Stimulated activated CD8-positive, alpha-beta memory T cell treated with anti-CD3 and anti-CD28 coated beads, Interleukin-4, amount 100 ng/mL, for 1 hour (primary cell): ENCODE measurements around the gene PTPRM.

Source experiments
- DNase-seq, 2 donors: peaks; one replicate each; pipeline ENCODE4 v3.0.0-alpha.2; 2020; ENCODE audit warnings: low read depth in 2 of 2, low spot score in 1 of 2

The PTPRM gene

DNA sequence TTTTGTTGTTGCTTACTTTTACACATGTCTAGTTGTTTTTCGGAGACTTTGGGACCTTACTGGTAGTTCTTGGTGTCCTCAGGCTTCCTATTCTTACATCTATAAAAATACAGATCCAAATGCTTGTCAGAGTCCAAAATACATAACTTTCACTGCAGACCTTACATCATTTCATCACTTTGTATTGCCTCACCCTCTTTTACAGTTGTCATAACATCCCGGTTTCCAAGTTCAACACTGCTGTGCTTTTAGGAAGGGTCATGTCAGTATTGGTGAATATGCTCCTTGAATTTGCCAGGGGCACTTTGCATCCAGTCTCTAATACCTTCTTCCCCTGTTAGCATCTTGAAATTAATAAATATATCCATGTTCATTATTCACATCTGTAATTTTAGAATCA, 523.9 kb downstream of the PTPRM start:
- DNase-seq: no peak

DNA sequence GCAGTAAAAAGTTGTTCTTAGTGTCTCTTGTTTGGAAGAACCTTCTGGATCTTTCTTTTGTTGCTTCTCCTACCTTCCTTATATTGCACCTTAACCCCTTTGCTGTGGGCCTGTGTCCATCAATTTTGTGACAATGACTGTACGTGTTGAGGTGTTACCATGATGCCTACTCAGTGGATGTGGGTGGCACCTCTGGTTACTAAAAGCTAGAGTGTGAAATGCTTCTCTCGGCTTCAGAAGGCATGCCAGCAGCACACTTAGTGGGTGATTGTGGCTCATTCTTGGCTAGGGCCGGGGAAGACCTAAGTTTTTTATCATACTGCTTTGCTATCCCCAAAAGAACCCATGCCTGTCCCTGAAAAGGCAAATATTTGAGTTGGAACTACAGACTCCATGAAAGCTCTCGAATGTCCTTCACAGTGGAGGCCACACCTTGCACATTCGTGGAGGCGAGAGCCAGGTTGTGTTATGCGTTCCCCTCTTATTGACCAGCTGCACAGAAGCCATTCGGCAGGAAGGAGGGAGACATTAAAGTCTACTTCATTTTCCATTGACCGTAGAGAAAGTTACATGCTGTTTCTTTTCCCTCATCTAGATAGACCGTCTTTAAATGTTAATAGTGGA, 528.9 kb downstream of the PTPRM start:
- DNase-seq: no peak

DNA sequence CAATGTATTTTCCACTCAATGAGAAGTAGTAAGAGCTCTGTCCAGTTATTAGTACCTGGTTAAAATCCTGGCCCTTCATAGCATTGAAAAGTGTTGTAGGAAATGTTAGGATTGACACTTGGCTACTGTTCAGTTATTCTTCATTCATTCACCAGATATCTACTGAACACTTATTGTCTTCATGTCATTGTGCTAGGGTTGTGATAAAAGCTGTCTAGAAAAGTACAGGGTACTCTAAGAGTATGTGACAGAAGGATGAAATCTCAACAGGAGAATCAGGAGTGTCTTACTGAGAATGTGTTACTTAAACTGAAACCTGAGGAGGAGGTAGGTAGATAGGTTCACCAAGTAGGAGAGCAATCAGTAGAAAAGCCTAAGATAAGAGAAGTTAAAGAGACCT, 530.3 kb downstream of the PTPRM start:
- no peak for DNase-seq

DNA sequence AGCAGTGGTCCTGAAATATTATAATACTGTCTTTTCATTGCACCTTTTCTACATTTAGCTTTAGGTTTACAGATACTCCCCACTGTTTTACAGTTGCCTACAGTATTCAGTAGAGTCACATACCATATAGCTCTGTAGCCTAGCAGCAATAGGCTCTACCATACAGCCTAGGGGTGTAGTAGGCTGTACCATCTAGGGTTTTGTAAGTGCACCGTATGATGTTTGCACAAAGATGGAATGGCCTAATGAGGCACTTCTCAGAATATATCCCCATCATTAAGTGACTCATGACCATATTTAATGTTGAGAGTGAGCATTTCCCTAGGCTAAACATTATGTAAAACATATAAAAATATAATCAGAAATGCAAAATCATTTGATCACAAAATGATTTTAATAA, 530.8 kb downstream of the PTPRM start:
- no peak for DNase-seq

DNA sequence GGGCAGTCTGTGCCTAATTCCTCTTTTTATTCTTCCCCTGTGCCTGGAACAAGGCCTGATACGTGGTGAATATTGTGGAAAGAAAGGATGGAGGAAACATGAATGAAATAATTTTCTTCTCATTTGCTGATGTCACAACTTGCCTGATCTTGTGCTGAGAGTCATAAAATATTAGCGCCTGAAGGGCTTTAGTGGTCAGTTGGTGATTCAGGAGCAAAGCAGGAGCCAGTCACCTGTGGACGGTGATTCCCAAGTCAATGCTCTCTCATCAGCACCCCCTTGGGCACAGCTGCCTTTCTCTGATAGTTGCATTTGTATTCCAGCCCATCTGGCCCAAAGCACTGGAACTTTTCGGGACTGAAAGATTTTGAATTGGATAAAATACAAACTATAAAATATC, 539.5 kb downstream of the PTPRM start:
- DNase-seq: no peak

DNA sequence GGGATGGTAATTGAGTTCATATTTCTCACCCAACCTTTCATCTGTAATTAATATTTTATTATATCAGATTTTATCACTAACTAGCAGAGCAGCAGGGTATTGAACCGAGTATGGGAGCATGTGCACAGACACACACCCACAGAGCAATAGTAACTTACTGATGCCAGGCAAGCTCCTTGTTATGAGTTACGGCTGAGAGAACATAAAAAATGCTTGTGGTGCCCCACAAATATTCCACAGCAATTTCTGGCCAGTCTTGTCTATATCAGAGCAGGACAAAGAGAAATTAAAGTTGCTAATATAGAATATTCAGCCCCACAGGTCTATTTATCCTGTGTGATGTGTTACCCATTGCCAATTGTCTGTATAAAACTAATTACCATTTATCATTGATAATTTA, 540.3 kb downstream of the PTPRM start:
- DNase-seq: no peak

DNA sequence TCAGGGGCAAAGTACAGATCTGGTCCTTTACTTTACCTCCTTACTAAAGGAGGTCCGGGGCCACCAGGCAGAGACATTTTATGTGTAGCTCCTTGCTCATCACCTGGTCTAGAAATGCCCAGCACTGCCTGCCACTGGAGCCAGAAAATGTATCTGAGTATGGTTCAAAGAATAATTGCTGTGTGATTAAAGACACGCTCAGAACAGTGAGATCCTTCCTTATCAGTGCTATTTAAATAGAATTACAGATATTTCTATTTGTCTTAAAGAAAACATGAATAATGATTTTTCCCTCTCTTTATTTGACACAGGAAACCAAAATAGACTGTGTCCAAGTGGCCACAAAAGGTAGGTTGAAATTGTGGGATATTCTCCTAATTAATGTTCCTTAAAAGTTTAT, 547.4 kb downstream of the PTPRM start:
- DNase-seq: no peak

DNA sequence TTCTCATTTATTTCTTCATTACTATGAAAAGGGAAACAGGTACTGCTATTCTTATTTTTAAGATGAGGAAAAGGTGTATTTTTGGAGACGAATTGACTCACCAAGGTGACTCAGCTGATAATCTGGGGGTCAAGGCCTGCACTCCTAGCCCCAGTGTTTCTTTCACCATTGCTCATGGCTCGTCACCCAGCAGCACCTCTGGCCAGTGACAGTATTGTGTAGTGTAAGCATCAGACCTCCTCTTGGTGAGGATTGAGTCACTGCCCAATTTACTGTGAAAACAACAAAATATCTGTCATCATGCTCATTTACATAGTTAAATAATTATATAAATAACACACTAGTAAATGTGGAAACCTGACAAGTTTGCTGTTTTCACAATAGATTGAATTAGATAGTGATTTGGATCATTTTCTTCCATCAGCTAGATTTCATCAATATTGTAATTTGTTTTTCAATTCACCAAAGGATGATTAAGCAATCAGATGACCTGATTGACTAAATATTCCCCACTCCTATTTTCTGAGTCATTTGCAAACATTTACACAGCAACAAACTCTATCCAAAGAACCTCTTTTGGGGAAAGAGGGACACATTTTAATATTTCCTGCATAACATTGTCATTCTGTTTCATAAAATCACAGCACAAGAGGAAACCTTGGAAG, 549.4 kb downstream of the PTPRM start:
- DNase-seq: no peak

DNA sequence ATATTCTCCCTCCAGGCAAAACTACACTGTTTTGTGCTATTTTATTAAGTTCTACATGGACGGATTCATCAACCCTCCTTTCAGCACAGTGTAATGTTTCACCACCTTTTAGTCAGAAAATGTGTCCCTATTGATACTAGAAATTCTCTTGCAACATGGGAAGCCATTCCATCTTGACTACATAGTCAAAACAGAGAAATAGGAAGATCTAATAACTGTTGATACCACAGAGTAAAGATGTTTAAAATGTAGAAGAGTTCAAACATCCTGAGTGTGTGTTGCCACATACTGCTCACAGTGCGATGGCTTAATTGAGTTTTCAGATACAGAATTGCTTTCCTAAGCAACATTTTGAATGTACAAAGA, 549.9 kb downstream of the PTPRM start:
- no peak for DNase-seq

DNA sequence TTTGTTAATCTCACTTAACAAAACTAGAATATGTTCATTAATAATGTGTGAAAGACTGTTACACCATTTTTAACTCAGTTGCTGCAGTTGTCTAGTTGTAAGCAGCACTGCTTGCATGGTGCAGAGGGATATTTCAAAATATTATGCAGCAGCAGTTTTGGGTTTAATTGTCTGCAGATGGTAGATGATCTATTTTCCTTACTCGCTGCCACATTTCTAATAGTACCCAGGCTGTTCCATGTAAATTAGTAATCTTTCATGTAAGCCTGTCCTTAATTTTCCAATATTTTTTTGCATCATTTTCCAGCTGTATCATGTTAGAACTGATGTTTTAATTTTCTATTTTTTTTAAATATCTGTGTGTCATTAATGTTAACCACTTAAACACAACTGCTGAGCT, 554.0 kb downstream of the PTPRM start:
- no peak for DNase-seq

DNA sequence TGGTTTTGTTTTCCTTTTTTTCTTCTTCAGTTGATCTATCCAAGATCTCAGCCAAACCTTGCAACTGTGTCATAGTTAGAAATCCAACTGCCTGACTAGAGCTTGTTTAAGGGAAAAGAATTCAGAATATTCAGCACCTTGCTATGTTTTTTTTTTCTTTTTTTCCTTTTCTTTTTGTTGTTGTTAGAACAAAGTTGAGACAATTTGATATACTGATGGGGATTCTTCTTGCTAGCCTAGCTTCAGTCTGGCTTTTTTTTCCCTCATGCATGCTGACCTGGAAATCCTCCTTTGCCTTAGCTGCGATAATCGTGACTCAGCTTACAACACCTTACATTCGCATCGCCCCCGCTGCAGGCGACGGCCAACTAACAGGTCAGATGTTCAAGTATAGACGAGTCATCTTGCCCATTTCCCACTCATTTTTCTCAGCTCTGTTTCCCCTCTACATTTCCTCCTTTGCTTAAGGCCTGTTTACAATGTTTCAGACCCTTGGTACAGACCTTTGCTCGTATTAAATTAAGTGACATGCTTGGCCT, 554.9 kb downstream of the PTPRM start:
- DNase-seq: no peak

DNA sequence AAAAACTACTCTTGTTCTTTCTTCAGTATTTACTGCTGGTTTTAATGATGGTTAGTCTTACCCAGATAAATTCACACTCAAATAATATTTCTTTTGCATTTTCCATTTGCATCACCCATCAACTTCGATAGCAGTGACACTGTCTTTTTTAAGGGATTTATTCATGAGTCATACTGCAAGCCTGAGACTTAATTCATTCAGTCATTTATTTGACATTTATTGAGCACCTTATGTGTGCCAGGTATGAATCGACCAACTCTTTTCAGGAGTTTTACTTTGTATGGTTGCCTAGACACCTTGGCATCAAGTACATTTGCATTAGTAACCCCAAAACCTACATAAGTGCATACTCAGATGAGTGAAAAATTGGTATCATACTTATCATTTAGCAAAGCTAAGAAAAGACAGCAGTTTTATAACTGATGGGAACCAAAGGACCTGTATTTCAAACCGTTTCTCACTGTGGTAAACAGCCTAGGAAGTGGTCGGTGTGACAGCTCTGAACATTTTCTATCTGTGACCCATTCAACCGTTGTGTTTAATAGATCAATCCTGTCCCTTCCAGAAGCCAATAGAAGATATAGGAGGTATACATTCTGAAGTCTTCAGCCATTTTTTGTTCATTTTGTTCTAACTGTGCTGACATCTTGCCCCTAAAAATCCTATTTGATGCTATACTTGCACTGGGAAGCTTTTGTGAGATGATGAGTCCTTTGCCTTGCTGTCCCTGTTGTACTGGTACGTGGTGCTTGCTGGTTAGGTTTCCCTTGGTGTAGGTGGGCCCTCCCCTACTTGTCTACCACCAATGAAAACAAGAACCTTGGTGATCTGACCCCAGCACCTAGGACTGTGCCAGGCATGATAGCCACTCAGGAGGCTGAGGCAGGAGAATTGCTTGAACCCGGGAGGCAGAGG, 557.4 kb downstream of the PTPRM start:
- DNase-seq: no peak

DNA sequence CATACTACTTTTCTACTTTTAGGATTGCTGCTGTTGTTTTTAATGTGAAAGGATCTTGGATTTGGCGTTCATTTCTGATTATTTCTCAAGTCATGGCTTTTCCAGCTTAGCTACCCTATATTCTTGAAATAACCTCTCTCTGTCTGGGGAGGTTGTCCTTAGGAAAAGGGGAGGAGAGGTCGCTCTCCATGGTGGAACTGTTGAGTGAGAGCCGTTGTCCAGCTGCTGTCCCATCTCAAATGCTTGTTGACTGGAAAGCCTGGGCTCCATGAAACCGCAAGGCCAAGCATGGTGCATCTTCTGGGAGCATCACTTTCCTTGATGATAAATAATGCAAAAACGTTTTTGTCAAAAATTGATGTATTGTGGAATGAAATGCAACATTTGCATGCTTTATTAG, 563.0 kb downstream of the PTPRM start:
- no peak for DNase-seq

DNA sequence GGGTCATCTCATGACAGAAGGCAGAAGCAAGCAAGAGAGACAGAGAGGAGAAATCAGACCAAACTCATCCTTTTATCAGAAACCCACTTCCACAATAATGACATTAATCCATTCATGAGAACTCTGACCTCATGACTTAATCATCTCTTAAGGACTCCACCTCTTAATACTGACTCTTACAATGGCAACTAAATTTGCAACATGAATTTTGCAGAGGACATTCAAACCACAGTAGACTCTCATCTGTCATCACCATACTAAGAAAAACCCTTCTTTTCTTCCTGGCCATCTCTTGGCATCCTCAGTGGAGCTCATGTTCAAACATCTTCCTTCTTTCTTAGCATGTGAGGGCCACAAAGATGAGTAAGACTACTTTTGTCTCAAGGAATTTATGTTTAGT, 565.9 kb downstream of the PTPRM start:
- no peak for DNase-seq

DNA sequence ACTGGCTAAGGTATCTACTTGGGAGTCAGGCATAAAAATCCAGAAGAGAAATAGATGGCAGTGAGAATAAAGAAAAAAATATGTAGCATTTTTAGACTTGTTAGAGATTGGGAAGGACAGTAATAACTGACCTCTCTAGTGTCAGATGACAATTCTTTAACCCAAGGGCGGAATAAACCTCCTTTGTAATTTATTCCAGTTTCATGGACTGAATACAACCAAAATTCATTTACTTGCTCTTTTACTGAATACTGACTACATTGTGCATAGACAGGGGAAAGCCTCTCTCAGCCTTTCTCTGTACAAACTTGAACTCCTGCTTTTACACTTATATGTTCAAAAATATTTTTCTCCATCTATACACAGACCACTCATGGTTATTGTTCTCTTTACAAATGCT, 566.8 kb downstream of the PTPRM start:
- no peak for DNase-seq

DNA sequence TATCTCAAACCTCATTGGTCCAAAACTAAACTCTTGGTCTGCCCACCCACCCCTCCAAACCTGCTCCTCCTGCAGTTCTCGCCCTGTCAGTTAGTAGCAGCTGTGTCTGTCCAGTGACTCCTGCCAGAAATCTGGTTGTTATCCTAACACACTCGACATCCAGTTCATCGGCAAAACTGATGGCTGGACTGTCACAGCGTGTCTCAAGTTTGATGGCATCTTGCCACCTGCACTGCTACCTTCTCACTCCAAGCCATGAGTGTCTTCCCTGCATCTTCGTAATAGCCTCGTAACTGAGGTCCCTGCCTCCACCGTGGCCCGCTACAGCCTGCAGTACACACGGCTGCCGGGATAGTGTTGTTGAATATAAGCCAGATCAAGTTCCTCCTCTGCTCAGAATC, 572.0 kb downstream of the PTPRM start:
- DNase-seq: no peak

DNA sequence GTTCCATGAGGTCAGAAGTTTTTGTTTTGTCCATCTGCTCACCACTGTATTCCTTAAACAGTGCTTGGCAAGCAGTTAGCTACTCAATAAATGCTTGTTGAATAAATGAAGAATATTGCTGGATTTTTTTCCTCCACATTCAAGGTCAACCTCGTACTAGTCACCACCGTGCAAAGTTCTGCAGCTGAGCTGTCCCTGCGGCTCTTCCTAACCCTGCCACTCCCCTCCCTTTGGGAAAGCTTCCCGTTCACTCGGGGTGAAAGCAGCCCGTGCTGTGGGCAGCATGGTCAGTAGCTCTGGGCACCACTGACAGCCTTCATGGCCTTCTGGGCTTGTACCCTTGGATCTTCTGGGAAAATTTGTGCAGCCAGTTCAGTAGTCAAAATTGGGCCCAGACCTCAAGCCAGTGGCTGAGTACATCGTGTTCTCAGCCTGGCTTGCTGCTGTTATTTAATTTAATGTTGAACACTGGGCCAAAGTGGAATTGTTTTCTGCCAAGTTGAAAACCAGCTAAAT, 572.8 kb downstream of the PTPRM start:
- no peak for DNase-seq

DNA sequence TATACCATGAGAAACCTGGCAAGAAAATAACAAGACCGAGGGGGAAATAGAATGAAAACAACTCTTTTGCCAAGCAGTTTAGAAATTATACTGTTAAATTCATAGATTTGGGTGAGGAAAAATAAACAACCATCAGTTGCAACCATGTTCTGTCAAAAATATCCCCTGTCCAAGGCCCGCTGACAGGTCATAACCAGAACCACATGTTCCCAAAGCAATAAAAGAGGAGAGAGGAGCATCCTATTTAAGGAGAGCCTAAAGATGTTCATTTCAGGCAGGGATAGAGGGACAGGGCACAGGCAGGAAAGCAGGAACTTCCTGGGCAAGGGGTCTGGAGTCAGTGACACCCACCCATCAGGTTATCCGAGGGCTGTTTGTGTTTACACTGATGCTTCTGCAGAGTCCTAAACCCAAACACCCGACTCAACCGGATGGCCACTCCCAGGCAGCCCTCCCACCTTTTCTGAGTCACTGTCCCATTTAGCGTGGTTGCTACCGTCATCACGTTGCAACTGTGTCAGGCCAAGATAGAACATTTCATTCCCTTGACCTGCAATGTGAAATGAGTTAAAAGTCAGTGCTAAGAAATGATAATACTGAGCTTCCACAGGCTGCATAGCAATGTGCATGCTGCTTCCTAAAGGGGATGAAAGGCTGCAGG, 573.9 kb downstream of the PTPRM start:
- DNase-seq: no peak

DNA sequence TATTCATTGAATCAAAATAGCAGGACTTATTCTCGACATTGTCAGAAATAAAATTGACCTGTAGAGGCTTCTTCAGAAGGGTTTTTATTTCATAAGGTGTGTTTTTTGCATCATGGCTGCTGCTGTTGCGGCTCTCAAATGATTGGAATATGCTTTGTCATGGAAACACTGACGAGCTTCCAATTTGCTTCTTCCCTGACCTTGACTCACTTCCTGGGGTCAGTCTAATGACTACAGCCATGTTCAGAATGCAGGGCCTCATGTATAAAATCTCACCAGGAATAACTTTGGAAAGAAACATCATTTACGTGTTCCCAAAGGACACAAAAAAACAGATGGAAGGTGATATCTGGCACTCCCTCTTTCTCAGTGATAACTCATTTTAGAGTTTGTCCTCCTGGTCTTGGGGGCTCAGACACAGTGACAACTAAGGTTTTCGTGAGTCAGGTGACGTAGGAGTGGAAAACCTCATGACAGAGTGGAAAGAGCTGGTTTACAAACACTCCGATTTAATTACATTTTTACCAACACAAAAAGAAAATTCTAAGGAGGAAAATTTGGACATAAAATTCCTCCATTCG, 575.1 kb downstream of the PTPRM start:
- no peak for DNase-seq

DNA sequence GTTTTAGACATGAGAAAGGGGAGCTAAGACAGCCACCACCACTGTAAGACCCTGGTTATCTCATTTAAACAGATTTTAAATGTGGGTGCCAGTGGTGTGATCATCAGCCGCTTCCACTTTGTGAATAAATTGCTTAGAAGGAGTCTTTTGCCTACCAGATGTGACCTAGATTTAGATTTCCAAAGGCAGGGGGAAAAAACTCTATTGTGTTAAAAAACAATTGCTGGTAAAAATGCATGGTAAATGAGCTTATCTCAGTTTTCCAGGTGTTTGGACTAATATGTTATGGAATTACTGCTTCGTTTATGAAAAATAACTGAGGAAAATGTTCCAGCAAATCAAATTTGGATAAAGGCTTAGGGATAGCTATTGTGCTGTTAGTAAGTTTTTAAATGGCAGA, 575.8 kb downstream of the PTPRM start:
- DNase-seq: no peak

DNA sequence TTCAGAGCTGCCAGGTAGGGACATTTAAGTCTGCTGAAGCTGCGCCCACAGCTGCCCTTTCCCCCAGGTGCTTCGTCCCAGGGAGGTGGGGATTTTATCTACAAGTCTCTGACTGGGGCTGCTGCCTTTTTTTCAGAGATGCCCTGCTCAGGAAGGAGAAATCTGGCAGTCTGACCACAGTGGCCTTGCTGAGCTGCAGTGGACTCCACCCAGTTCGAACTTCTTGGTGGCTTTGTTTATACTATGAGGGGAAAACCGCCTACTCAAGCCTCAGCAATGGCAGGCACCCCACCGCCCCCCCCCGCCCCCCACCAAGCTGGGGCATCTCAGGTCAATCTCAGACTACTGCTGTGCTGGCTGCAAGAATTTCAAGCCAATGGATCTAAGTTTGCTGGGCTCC, 584.1 kb downstream of the PTPRM start:
- no peak for DNase-seq
